Hepatocyte (in vitro differentiated cells): ENCODE results near the gene DUOXA2. TPM values are rescaled to one million over a fixed set of nuclear protein-coding genes. Genes with fewer than 3 reads are reported as not detected.

Experiments used
- DNase-seq: peaks from one replicate; pipeline ENCODE4 v3.0.0-alpha.2; 2016; ENCODE audit warnings: low spot score
- H2AFZ ChIP-seq: fragments of 200-600 bp; sonication (generic); 2 replicates; pipeline ENCODE4 v1.6.0; 2016; ENCODE audit warnings: antibody characterized with exemption, mild to moderate bottlenecking
- H3K27ac ChIP-seq: fragments of 200-600 bp; sonication (generic); 2 replicates; pipeline ENCODE4 v1.5.1; 2016; ENCODE audit warnings: mild to moderate bottlenecking
- H3K27me3 ChIP-seq: fragments of 200-600 bp; sonication (generic); 2 replicates; pipeline ENCODE4 v1.6.1; 2016
- H3K36me3 ChIP-seq: fragments of 200-600 bp; sonication (generic); replicated peaks from 2 replicates; pipeline ENCODE4 v1.5.1; 2016; ENCODE audit warnings: low read depth; ENCODE audit not compliant: insufficient read depth
- H3K4me1 ChIP-seq: fragments of 200-600 bp; sonication (generic); 2 replicates; pipeline ENCODE4 v1.5.1; 2016; ENCODE audit warnings: mild to moderate bottlenecking, moderate library complexity; ENCODE audit not compliant: insufficient read depth
- H3K4me2 ChIP-seq: fragments of 200-600 bp; sonication (generic); 2 replicates; pipeline ENCODE4 v1.6.0; 2016
- H3K4me3 ChIP-seq: fragments of 200-600 bp; sonication (generic); 2 replicates; pipeline ENCODE4 v1.5.1; 2016; ENCODE audit warnings: mild to moderate bottlenecking
- H3K79me2 ChIP-seq: fragments of 200-600 bp; sonication (generic); 2 replicates; pipeline ENCODE4 v1.6.0; 2017; ENCODE audit warnings: mild to moderate bottlenecking
- H3K9me2 ChIP-seq: fragments of 200-600 bp; sonication (generic); replicated peaks from 2 replicates; pipeline ENCODE4 v1.6.0; 2017; ENCODE audit warnings: mild to moderate bottlenecking; ENCODE audit not compliant: insufficient read depth
- H3K9me3 ChIP-seq: fragments of 200-600 bp; sonication (generic); 2 replicates; pipeline ENCODE4 v1.5.1; 2016; ENCODE audit warnings: low read depth, mild to moderate bottlenecking
- H4K20me1 ChIP-seq: fragments of 200-600 bp; sonication (generic); 2 replicates; pipeline ENCODE4 v1.6.0; 2016; ENCODE audit warnings: mild to moderate bottlenecking; ENCODE audit not compliant: insufficient read depth, poor library complexity, severe bottlenecking
- EZH2 ChIP-seq: fragments of 200-600 bp; sonication (generic); IDR thresholded peaks from 2 replicates; pipeline ENCODE4 v1.6.1; 2016; ENCODE audit warnings: antibody characterized with exemption, mild to moderate bottlenecking, borderline replicate concordance
- EZH2phosphoT487 ChIP-seq: fragments of 200-600 bp; sonication (generic); IDR thresholded peaks from one replicate; pipeline ENCODE4 v1.6.1; 2018; ENCODE audit warnings: antibody characterized with exemption, mild to moderate bottlenecking, low read depth, moderate library complexity; ENCODE audit not compliant: unreplicated experiment, severe bottlenecking
- WGBS: methylation state at CpG from one replicate; pipeline ENCODE4 v1.1.6; 2016; ENCODE audit warnings: low lambda C conversion rate; ENCODE audit errors: missing lambda C conversion rate; 5-methylcytosine and 5-hydroxymethylcytosine counted together
- polyA plus RNA-seq: library from polyadenylated mRNA; unstranded; fragments of >200 nt; fragmentation: Nextera tagmentation; extraction: Ambion mirVana; gene quantifications from 2 replicates; pipeline ENCODE4 v1.2.1, GENCODE V29; 2016
- total RNA-seq: library from RNA; depleted of rRNA; stranded (reverse); fragments of >200 nt; gene quantifications from 2 replicates; pipeline ENCODE4 v1.2.3, GENCODE V29; 2014
- TF ChIP-seq, protein P1 (sequence below): fragments of 200-600 bp; sonication (generic); IDR thresholded peaks from 2 replicates; pipeline ENCODE4 v1.5.1; 2016; ENCODE audit warnings: antibody characterized with exemption, mild to moderate bottlenecking; ENCODE audit not compliant: poor library complexity

The DUOXA2 gene
- total and polyA plus RNA-seq, 2 experiments from 2014 or later = 13.8 to 35.8 TPM

GRCh38 chr15:45122719-45123118 lies 8.6 kb downstream of the DUOXA2 start:
- H3K36me3 ChIP-seq = no peaks in the 10 kb centered on the region
- H3K9me3 ChIP-seq = no peaks in the 10 kb centered on the region
- H3K4me1 ChIP-seq = peaks cover 3% of the 10 kb centered on the region
- H3K27me3 ChIP-seq = peaks cover 30% of the 10 kb centered on the region
- DNase-seq = no peak
- no peak overlapping the region for H2AFZ ChIP-seq
- H3K4me2 ChIP-seq = no peak overlapping the region
- H3K9me2 ChIP-seq = no peaks in the 10 kb centered on the region
- H3K27ac ChIP-seq = no peak overlapping the region
- H3K79me2 ChIP-seq = no peaks in the 10 kb centered on the region
- no peaks in the 10 kb centered on the region for H4K20me1 ChIP-seq
- TF ChIP-seq EZH2phosphoT487 (no peak), EZH2 (no peak)
- TF ChIP-seq, protein P1, sequence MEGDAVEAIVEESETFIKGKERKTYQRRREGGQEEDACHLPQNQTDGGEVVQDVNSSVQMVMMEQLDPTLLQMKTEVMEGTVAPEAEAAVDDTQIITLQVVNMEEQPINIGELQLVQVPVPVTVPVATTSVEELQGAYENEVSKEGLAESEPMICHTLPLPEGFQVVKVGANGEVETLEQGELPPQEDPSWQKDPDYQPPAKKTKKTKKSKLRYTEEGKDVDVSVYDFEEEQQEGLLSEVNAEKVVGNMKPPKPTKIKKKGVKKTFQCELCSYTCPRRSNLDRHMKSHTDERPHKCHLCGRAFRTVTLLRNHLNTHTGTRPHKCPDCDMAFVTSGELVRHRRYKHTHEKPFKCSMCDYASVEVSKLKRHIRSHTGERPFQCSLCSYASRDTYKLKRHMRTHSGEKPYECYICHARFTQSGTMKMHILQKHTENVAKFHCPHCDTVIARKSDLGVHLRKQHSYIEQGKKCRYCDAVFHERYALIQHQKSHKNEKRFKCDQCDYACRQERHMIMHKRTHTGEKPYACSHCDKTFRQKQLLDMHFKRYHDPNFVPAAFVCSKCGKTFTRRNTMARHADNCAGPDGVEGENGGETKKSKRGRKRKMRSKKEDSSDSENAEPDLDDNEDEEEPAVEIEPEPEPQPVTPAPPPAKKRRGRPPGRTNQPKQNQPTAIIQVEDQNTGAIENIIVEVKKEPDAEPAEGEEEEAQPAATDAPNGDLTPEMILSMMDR = no peak
- 93% methylated on average over 7 of the region's 7 CpGs for WGBS
- no peak overlapping the region for H3K4me3 ChIP-seq

DNA sequence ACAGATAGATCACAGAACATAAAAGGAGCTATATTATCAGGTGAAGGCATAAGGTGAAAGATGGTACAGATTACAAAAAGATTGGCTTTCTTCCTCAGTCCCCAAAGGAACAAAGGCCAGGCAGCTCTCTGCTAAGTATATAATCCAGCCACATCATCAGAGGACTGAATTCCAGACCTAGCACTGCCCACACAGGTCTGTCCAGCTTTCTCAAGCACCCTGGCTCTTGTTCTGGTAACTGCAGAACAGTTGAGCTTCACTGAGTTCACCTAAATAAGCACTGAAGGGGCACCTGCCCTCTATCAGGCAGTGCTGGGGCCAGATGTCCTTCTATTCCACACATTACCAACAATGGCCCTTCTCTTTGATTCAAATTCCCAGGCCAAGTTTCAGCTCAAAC lies 9.3 kb downstream of the DUOXA2 start:
- Histone ChIP-seq H4K20me1 (no peaks in the 10 kb centered on the region), H3K9me3 (no peaks in the 10 kb centered on the region), H3K27ac (no peak overlapping the region), H3K27me3 (peaks cover 36% of the 10 kb centered on the region), H3K4me2 (no peak overlapping the region), H3K4me1 (peaks cover 3% of the 10 kb centered on the region), H3K9me2 (no peaks in the 10 kb centered on the region), H3K36me3 (no peaks in the 10 kb centered on the region), H3K79me2 (no peaks in the 10 kb centered on the region), H2AFZ (no peak overlapping the region), H3K4me3 (no peak overlapping the region)
- no peak for DNase-seq
- no peak for TF ChIP-seq EZH2
- no peak for TF ChIP-seq EZH2phosphoT487
- TF ChIP-seq, protein P1 = no peak

GRCh38 chr15:45126535-45127158 lies 12.5 kb downstream of the DUOXA2 start:
- Histone ChIP-seq H3K4me3 (no peak overlapping the region), H3K27me3 (peaks cover 61% of the 10 kb centered on the region), H3K9me2 (no peaks in the 10 kb centered on the region), H3K27ac (no peak overlapping the region), H3K4me2 (no peak overlapping the region), H3K9me3 (no peaks in the 10 kb centered on the region), H2AFZ (no peak overlapping the region), H3K36me3 (no peaks in the 10 kb centered on the region), H3K4me1 (peaks cover 19% of the 10 kb centered on the region), H3K79me2 (no peaks in the 10 kb centered on the region), H4K20me1 (no peaks in the 10 kb centered on the region)
- DNase-seq = no peak
- 54% methylated on average over 2 of the region's 2 CpGs for WGBS
- no peak for TF ChIP-seq EZH2phosphoT487
- TF ChIP-seq, protein P1 = peak; percentile 47

- Histone ChIP-seq H3K4me1 (peaks cover 17% of the 10 kb centered on the region), H3K4me2 (peak overlapping the region; percentile 87), H4K20me1 (no peaks in the 10 kb centered on the region), H3K9me3 (no peaks in the 10 kb centered on the region), H3K9me2 (no peaks in the 10 kb centered on the region), H3K36me3 (no peaks in the 10 kb centered on the region), H3K4me3 (peak overlapping the region; percentile 23), H3K79me2 (no peaks in the 10 kb centered on the region), H3K27ac (no peak overlapping the region), H2AFZ (peak overlapping the region; percentile 81), H3K27me3 (peaks cover 61% of the 10 kb centered on the region)
- no peak for DNase-seq
- 9% methylated on average over 27 of the region's 47 CpGs for WGBS
- no peak for TF ChIP-seq EZH2phosphoT487
- TF ChIP-seq, protein P1 = no peak
- peak; percentile 51 for TF ChIP-seq EZH2
Measured at GRCh38 chr15:45128971-45129639, 15.0 kb downstream of the DUOXA2 start.
